Neural crest cell (in vitro differentiated cells): ENCODE results near the gene DSCAM. TPM values are rescaled to one million over a fixed set of nuclear protein-coding genes. Genes with fewer than 3 reads are reported as not detected.

Source experiments
- DNase-seq: peaks from one replicate; pipeline ENCODE4 v3.0.0; 2021; ENCODE audit warnings: low read depth, mixed read lengths, low spot score
- H3K27ac Mint-ChIP-seq: one replicate; pipeline ENCODE4 v1.8.0; 2021; ENCODE audit warnings: mild to moderate bottlenecking, mixed read lengths; ENCODE audit not compliant: unreplicated experiment
- H3K27me3 Mint-ChIP-seq: 2 replicates; pipeline ENCODE4 v1.8.0; 2021; ENCODE audit warnings: low read depth, mild to moderate bottlenecking, mixed read lengths
- H3K36me3 Mint-ChIP-seq: 2 replicates; pipeline ENCODE4 v1.8.0; 2021; ENCODE audit warnings: low read depth, mild to moderate bottlenecking, mixed read lengths
- H3K4me1 Mint-ChIP-seq: 2 replicates; pipeline ENCODE4 v1.8.0; 2021; ENCODE audit warnings: mixed read lengths
- H3K4me3 Mint-ChIP-seq: one replicate; pipeline ENCODE4 v1.8.0; 2021; ENCODE audit warnings: mild to moderate bottlenecking, mixed read lengths
- H3K9me3 Mint-ChIP-seq: 2 replicates; pipeline ENCODE4 v1.8.0; 2021; ENCODE audit warnings: mixed read lengths
- total RNA-seq: library from RNA; stranded (reverse); gene quantifications from 2 replicates; pipeline ENCODE4 v1.2.1, GENCODE V29; 2021
- TF ChIP-seq, protein P1 (sequence below): fragments of 200-600 bp; sonication (generic); conservative IDR thresholded peaks from 2 replicates; pipeline ENCODE4 v1.5.0; 2021; ENCODE audit warnings: antibody characterized with exemption, mild to moderate bottlenecking

Gene DSCAM
- total RNA-seq, 1 donor from 2014 or later = 0.19 TPM

DNA sequence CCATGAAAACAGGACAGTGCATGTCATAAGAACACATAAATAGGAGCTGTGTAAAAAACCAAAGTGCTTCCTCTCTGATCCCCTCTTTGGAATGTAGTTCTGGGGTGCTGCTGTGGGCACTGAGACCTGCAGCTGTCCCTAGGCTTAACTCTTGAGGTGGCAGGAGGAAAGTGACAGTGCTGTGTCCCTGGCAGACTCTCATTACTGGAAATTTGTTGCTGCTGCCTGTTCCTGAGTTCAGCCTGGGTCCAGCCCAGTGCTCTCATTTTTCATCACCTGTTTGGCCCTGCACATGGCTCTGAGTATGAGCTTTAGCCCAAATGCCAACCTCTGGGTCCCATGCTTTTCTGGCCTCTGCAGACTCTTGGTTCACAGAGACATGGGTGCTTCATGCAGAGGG is 329.3 kb downstream of the DSCAM start:
- H3K36me3 Mint-ChIP-seq = no peaks in the 10 kb centered on the region
- TF ChIP-seq, protein P1, sequence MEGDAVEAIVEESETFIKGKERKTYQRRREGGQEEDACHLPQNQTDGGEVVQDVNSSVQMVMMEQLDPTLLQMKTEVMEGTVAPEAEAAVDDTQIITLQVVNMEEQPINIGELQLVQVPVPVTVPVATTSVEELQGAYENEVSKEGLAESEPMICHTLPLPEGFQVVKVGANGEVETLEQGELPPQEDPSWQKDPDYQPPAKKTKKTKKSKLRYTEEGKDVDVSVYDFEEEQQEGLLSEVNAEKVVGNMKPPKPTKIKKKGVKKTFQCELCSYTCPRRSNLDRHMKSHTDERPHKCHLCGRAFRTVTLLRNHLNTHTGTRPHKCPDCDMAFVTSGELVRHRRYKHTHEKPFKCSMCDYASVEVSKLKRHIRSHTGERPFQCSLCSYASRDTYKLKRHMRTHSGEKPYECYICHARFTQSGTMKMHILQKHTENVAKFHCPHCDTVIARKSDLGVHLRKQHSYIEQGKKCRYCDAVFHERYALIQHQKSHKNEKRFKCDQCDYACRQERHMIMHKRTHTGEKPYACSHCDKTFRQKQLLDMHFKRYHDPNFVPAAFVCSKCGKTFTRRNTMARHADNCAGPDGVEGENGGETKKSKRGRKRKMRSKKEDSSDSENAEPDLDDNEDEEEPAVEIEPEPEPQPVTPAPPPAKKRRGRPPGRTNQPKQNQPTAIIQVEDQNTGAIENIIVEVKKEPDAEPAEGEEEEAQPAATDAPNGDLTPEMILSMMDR = no peak
- DNase-seq = no peak
- peaks cover 2% of the 10 kb centered on the region for H3K9me3 Mint-ChIP-seq
- H3K4me3 Mint-ChIP-seq = no peak overlapping the region
- H3K4me1 Mint-ChIP-seq = peaks cover 18% of the 10 kb centered on the region
- H3K27me3 Mint-ChIP-seq = no peaks in the 10 kb centered on the region
- no peak overlapping the region for H3K27ac Mint-ChIP-seq

DNA sequence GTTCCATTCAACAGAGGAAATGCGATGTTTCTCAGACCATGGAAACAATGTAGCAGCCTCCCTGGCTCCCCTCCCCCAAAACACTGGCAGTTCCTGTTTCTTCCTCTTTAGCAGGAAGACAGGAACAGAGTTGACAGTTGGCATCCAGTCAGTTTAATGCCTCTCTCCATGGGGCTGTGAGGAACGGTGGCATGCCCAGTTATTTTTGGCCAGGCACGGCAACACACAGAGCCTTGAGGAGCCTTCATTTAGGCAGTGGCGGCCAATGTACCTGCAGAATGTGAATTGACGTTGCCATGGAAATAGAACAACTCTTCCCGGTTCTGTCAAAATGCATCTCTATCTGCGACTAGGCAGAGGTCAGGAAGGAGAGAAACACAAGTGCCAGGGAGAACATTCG is 330.6 kb downstream of the DSCAM start:
- Mint-ChIP-seq H3K27ac (peak overlapping the region; percentile 32), H3K9me3 (peaks cover 2% of the 10 kb centered on the region), H3K27me3 (no peaks in the 10 kb centered on the region), H3K36me3 (no peaks in the 10 kb centered on the region), H3K4me1 (peaks cover 18% of the 10 kb centered on the region), H3K4me3 (no peak overlapping the region)
- TF ChIP-seq, protein P1 = no peak
- no peak for DNase-seq

DNA sequence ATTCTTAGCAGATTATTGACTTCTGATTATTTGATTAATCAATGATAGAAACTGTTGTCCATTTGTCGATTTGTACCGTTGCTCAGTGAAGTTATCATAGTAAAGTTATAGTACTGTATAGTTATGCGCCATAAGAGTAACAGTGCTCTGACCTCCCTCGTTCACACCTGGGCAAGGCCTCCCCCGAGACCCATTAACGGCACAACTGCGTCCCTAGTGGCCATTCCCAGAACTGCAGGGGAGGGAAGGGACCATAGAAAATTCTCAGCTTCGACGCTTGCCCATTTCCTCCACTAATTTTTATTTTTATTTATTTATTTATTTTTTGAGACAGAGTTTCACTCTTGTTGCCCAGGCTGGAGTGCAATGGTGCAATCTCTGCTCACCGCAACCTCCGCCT is 334.4 kb downstream of the DSCAM start:
- peaks cover 2% of the 10 kb centered on the region for H3K9me3 Mint-ChIP-seq
- H3K27ac Mint-ChIP-seq = no peak overlapping the region
- TF ChIP-seq, protein P1 = peak; percentile 62
- peaks cover 26% of the 10 kb centered on the region for H3K4me1 Mint-ChIP-seq
- peak; percentile 16 for DNase-seq
- no peak overlapping the region for H3K4me3 Mint-ChIP-seq
- H3K36me3 Mint-ChIP-seq = no peaks in the 10 kb centered on the region
- H3K27me3 Mint-ChIP-seq = no peaks in the 10 kb centered on the region

DNA sequence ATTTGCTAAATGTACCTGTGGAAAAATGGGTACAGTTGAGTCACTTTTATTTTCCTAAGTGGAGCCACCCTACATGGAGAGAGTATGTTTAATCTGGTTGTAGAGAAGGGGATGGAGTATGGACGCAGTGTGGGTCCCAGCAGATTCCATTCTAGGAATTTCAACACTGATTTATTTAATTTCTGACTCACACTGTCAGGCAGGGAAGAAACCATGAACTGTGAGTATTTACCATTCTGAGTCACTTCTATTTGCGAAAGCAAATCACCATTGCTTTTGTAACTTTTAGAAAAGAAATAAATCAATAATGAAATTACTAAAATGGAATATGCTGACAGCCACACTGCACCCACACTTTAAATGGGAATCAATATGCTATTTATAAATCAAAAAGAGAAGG is 339.0 kb downstream of the DSCAM start:
- H3K27me3 Mint-ChIP-seq = peaks cover 2% of the 10 kb centered on the region
- no peak overlapping the region for H3K4me3 Mint-ChIP-seq
- H3K27ac Mint-ChIP-seq = no peak overlapping the region
- H3K9me3 Mint-ChIP-seq = peaks cover under 1% of the 10 kb centered on the region
- TF ChIP-seq, protein P1 = no peak
- H3K36me3 Mint-ChIP-seq = no peaks in the 10 kb centered on the region
- peaks cover 8% of the 10 kb centered on the region for H3K4me1 Mint-ChIP-seq
- DNase-seq = no peak

DNA sequence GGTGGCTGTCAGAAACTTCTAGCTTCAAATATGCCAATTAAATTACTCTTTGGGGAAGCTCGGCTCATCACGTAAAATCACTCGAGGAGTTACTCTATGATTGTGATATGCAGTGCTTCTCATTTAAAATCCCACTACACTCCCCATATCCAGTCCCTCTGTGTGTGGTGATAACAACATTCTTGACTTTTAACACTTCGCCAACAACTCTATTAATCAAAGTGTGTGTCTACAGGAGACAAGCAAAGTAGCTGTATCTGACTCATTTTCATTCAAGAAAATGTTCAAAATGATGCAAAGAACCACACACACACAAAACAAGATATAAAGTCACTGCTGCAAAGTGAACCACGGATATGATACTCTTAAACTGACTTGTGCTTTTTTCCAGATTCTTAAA is 341.3 kb downstream of the DSCAM start:
- no peak for DNase-seq
- Mint-ChIP-seq H3K27ac (no peak overlapping the region), H3K36me3 (no peaks in the 10 kb centered on the region), H3K27me3 (peaks cover 2% of the 10 kb centered on the region), H3K4me3 (no peak overlapping the region), H3K4me1 (peaks cover 8% of the 10 kb centered on the region), H3K9me3 (no peaks in the 10 kb centered on the region)
- TF ChIP-seq, protein P1 = no peak

DNA sequence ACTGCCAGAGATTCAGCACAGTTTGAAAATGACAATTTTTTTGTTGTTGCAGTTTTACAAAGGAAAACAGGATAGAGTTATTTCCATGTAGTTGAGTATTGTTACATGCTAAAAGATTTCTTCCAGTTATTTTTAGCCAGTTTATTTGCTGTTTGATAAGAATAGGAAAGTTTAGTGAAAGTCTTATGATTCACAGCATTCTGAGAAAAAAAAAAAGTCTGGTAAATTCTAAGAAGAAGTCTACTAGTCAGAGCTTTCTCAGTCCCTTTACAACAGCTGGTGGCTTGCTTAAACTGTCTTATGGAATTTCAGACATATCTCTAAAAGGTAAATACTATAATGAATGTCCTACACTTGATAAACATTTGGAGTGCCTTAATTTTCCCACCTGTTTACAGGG is 341.7 kb downstream of the DSCAM start:
- no peak for DNase-seq
- Mint-ChIP-seq H3K36me3 (no peaks in the 10 kb centered on the region), H3K9me3 (no peaks in the 10 kb centered on the region), H3K27ac (no peak overlapping the region), H3K4me1 (peaks cover 8% of the 10 kb centered on the region), H3K27me3 (peaks cover 5% of the 10 kb centered on the region), H3K4me3 (no peak overlapping the region)
- TF ChIP-seq, protein P1 = no peak
